Measurements from ENCODE around the gene TUBB2A. TPM values are rescaled to one million over a fixed set of nuclear protein-coding genes. Genes with fewer than 3 reads are reported as not detected.

Gene TUBB2A
- total and polyA plus RNA-seq, 10 of the 15 experiments (the other 5 are each of a cell fraction or from before 2014, with no cell fraction given) = 2.2 to 49.5 (median 31.3) TPM

- intact Hi-C loops (cut with micrococcal nuclease; ENCODE audit: unreplicated experiment) = no loop called here
- ChIA-PET RAD21 (ENCODE audit: unreplicated experiment) (no interaction called here), SMC1A (ENCODE audit: uncharacterized antibody, unreplicated experiment) (no interaction called here), CTCF (interaction anchor here (2.1 kb wide), 1 partner anchor 11 kb away, joined by 9 read pairs; no protein-coding TSS in a partner anchor), POLR2A (interaction anchor here (0.6 kb wide), 1 partner anchor 419 kb away, joined by 4 read pairs; no protein-coding TSS in a partner anchor)
- no peak overlapping the region for H3K4me2 ChIP-seq (ENCODE audit: control insufficient read depth, insufficient read depth)
- H3K27me3 ChIP-seq (replicated peaks in 1 of 2; ENCODE audit: control insufficient read depth in 2 of 2, insufficient read depth in 2 of 2, low read length in 1 of 2) = no peaks in the 10 kb centered on the region
- no peak overlapping the region for H3K4me3 ChIP-seq
- WGBS (ENCODE audit: insufficient coverage, insufficient replicate concordance, low lambda C conversion rate, missing lambda C conversion rate) = 95% methylated on average over 12 of the region's 12 CpGs
- FAIRE-seq (no peak), ATAC-seq (no peak), DNase-seq (ENCODE audit: low read depth, low spot score) (no peak)
- no peak overlapping the region for H3K27ac ChIP-seq (ENCODE audit: control insufficient read depth, insufficient read depth)
- no peaks in the 10 kb centered on the region for H3K9me3 ChIP-seq (replicated peaks; ENCODE audit: control insufficient read depth, insufficient read depth, low read length)
- H2AFZ ChIP-seq (ENCODE audit: control insufficient read depth, low read depth, low read length) = no peak overlapping the region
- peaks cover 7% of the 10 kb centered on the region for H3K4me1 ChIP-seq (ENCODE audit: control insufficient read depth, insufficient read depth, low read length)
- no peaks in the 10 kb centered on the region for H3K36me3 ChIP-seq (ENCODE audit: control insufficient read depth in 2 of 2, insufficient read depth in 2 of 2, low read length in 1 of 2)
- no TSS peak for BruUV-seq (replicated peaks)
- no peaks in the 10 kb centered on the region for H4K20me1 ChIP-seq (ENCODE audit: control insufficient read depth, insufficient read depth)
- in situ Hi-C loops (cut with MboI) = no loop called here
- no peaks in the 10 kb centered on the region for H3K79me2 ChIP-seq (ENCODE audit: control insufficient read depth, insufficient read depth, low read length)
- TF ChIP-seq RELA (IDR thresholded peaks at IDR 0.05; ENCODE audit: borderline replicate concordance, partially characterized antibody) = no peak
- no peak for TF ChIP-seq USF2 (IDR thresholded peaks at IDR 0.05; ENCODE audit: borderline replicate concordance, low read depth, low read length)
- TF ChIP-seq RCOR1 (conservative IDR thresholded peaks at IDR 0.05; ENCODE audit: low read depth, low read length) = no peak
- no peak for TF ChIP-seq SMARCA5 (IDR thresholded peaks at IDR 0.05)
- TF ChIP-seq REST (IDR thresholded peaks at IDR 0.05; ENCODE audit: low read depth, low read length) = no peak
- TF ChIP-seq CHD2 (IDR thresholded peaks at IDR 0.05; ENCODE audit: borderline replicate concordance, low read depth, low read length) = no peak
- TF ChIP-seq TAF1 (IDR thresholded peaks at IDR 0.05; ENCODE audit: borderline replicate concordance, low read depth, low read length) = no peak
- TF ChIP-seq ATF2 (IDR thresholded peaks at IDR 0.05; ENCODE audit: low read length) = no peak
- TF ChIP-seq PML (IDR thresholded peaks at IDR 0.05; ENCODE audit: low read length) = no peak
- no peak for TF ChIP-seq MEF2A (IDR thresholded peaks at IDR 0.05; ENCODE audit: insufficient read depth, low read depth, low read length)
- no peak for TF ChIP-seq RB1 (IDR thresholded peaks at IDR 0.05; ENCODE audit: borderline replicate concordance)
- TF ChIP-seq NR2F1 (conservative IDR thresholded peaks at IDR 0.05) = no peak
- H3K9ac ChIP-seq (ENCODE audit: control insufficient read depth, insufficient read depth, low read length) = no peak overlapping the region
Measured at GRCh38 chr6:3137057-3137777, 20.1 kb downstream of the TUBB2A start.

Measured in GM12878 (cell line).